SW 1271 (cell line): Measurements from ENCODE around the gene FAF1.
"Not testable (repeated sequence)": the region's sequence is repeated elsewhere in the genome, so short reads cannot be mapped to it uniquely, and the experiment has no call there.

Experiments
- DNase-seq, 2 experiments: peaks; one replicate each; lab custom pipeline; 2025; lab: John Stamatoyannopoulos, UW

Gene FAF1

GRCh38 chr1:50959303-50959912, 659 bp downstream of the FAF1 start:
- peak; percentile 1 to 32 for DNase-seq

- DNase-seq = no peak
Measured at GRCh38 chr1:50955116-50955515, 5.0 kb downstream of the FAF1 start.

GRCh38 chr1:50952566-50952965, 7.5 kb downstream of the FAF1 start:
- DNase-seq = not testable (repeated sequence)

GRCh38 chr1:50950396-50950795, 9.7 kb downstream of the FAF1 start:
- DNase-seq = no peak

- DNase-seq = no peak
Measured at GRCh38 chr1:50949286-50949982, 10.6 kb downstream of the FAF1 start.

- DNase-seq = no peak
Measured at GRCh38 chr1:50942334-50942733, 17.7 kb downstream of the FAF1 start.

GRCh38 chr1:50940291-50940690, 19.8 kb downstream of the FAF1 start:
- no peak for DNase-seq

GRCh38 chr1:50936321-50936720, 23.7 kb downstream of the FAF1 start:
- DNase-seq = no peak

GRCh38 chr1:50935276-50935675, 24.8 kb downstream of the FAF1 start:
- not testable (repeated sequence) for DNase-seq

- DNase-seq = no peak
Measured at GRCh38 chr1:50934838-50935237, 25.2 kb downstream of the FAF1 start.

GRCh38 chr1:50933770-50934169, 26.3 kb downstream of the FAF1 start:
- DNase-seq = not testable (repeated sequence)

GRCh38 chr1:50932043-50932442, 28.0 kb downstream of the FAF1 start:
- DNase-seq = not testable (repeated sequence)

- no peak for DNase-seq
Measured at GRCh38 chr1:50930965-50931737, 28.9 kb downstream of the FAF1 start.

- no peak for DNase-seq
Measured at GRCh38 chr1:50930193-50930592, 29.9 kb downstream of the FAF1 start.

- peak in 1 of 2 experiments; percentile 30 for DNase-seq
Measured at GRCh38 chr1:50929376-50929958, 30.6 kb downstream of the FAF1 start.

- no peak for DNase-seq
Measured at GRCh38 chr1:50923564-50923963, 36.5 kb downstream of the FAF1 start.

- no peak for DNase-seq
Measured at GRCh38 chr1:50921029-50921428, 39.0 kb downstream of the FAF1 start.

GRCh38 chr1:50920409-50920808, 39.7 kb downstream of the FAF1 start:
- DNase-seq = no peak

- no peak for DNase-seq
Measured at GRCh38 chr1:50917138-50918137, 42.6 kb downstream of the FAF1 start.

GRCh38 chr1:50915621-50916020, 44.4 kb downstream of the FAF1 start:
- no peak for DNase-seq

- no peak for DNase-seq
Measured at GRCh38 chr1:50913954-50914353, 46.1 kb downstream of the FAF1 start.
